ENCODE measurements around the gene CDH4.

Gene CDH4

GRCh38 chr20:61988665-61989064 is 736.6 kb downstream of the CDH4 start:
- H3K4me1 ChIP-seq = no peaks in the 10 kb centered on the region
- no peaks in the 10 kb centered on the region for H3K27me3 ChIP-seq (ENCODE audit: low read depth)
- H3K4me3 ChIP-seq = no peak overlapping the region
- in situ Hi-C loops (cut with MboI; ENCODE audit: low sequenced_read_pairs) = no loop called here
- peaks cover 33% of the 10 kb centered on the region for H3K36me3 ChIP-seq (replicated peaks)
- no peak for DNase-seq (ENCODE audit: low spot score in 2 of 2)
- no peaks in the 10 kb centered on the region for H3K9me3 ChIP-seq

GRCh38 chr20:61989741-61990140 is 737.7 kb downstream of the CDH4 start:
- DNase-seq (ENCODE audit: low spot score in 2 of 2) = no peak
- in situ Hi-C loops (cut with MboI; ENCODE audit: low sequenced_read_pairs) = no loop called here
- H3K4me3 ChIP-seq = no peak overlapping the region
- H3K36me3 ChIP-seq (replicated peaks) = peaks cover 40% of the 10 kb centered on the region
- no peaks in the 10 kb centered on the region for H3K4me1 ChIP-seq
- H3K9me3 ChIP-seq = no peaks in the 10 kb centered on the region
- no peaks in the 10 kb centered on the region for H3K27me3 ChIP-seq (ENCODE audit: low read depth)

All from HAP-1 (cell line).